Bronchial epithelial cell (primary cell): ENCODE measurements around the gene PPM1N. TPM values are rescaled to one million over a fixed set of nuclear protein-coding genes. Genes with fewer than 3 reads are reported as not detected.

ENCODE experiments used
- DNase-seq: peaks from one replicate; pipeline ENCODE4 v3.0.0-alpha.2; 2010; ENCODE audit warnings: low read depth
- FAIRE-seq: peaks from 2 replicates; lab custom pipeline; 2011; peaks lifted over from hg19 to GRCh38; lab: Jason Lieb, UNC
- H3K27me3 ChIP-seq: 2 replicates; pipeline ENCODE4 v1.5.1; 2011; ENCODE audit warnings: low read length; ENCODE audit not compliant: control insufficient read depth, insufficient read depth
- H3K36me3 ChIP-seq: 2 replicates; pipeline ENCODE4 v1.5.1; 2011; ENCODE audit warnings: low read length; ENCODE audit not compliant: control insufficient read depth, insufficient read depth
- H3K4me3 ChIP-seq: 2 replicates; pipeline ENCODE4 v1.5.1; 2011; ENCODE audit warnings: mild to moderate bottlenecking, low read depth, low read length, control low read depth
- CTCF ChIP-seq: IDR thresholded peaks from 2 replicates; pipeline ENCODE4 v1.5.1; 2011; ENCODE audit warnings: mild to moderate bottlenecking, moderate library complexity, low read length, control low read depth, inconsistent platforms; ENCODE audit not compliant: insufficient read depth, severe bottlenecking
- total RNA-seq: library from RNA; depleted of rRNA; stranded (reverse); fragments of >200 nt; gene quantifications from 2 replicates; pipeline ENCODE4 v1.2.1, GENCODE V29; 2014

The PPM1N gene
- total RNA-seq, 1 donor from 2014 or later, result 1.6 TPM

GRCh38 chr19:45463241-45463640 is 35.0 kb upstream of the PPM1N start:
- Histone ChIP-seq H3K36me3 (no peaks in the 10 kb centered on the region), H3K4me3 (no peak overlapping the region), H3K27me3 (no peaks in the 10 kb centered on the region)
- TF ChIP-seq CTCF, result no peak
- FAIRE-seq (no peak), DNase-seq (no peak)

GRCh38 chr19:45464274-45464673 is 34.0 kb upstream of the PPM1N start:
- H3K36me3 ChIP-seq, result no peaks in the 10 kb centered on the region
- FAIRE-seq (no peak), DNase-seq (no peak)
- H3K4me3 ChIP-seq, result no peak overlapping the region
- no peak for TF ChIP-seq CTCF
- no peaks in the 10 kb centered on the region for H3K27me3 ChIP-seq

GRCh38 chr19:45464852-45465441 is 33.3 kb upstream of the PPM1N start:
- Histone ChIP-seq H3K36me3 (no peaks in the 10 kb centered on the region), H3K27me3 (no peaks in the 10 kb centered on the region), H3K4me3 (no peak overlapping the region)
- no peak for DNase-seq
- no peak for FAIRE-seq
- no peak for TF ChIP-seq CTCF

GRCh38 chr19:45467115-45467455 is 31.2 kb upstream of the PPM1N start:
- no peak for FAIRE-seq
- peak overlapping the region; percentile 92 for H3K4me3 ChIP-seq
- no peak for DNase-seq
- H3K27me3 ChIP-seq, result no peaks in the 10 kb centered on the region
- H3K36me3 ChIP-seq, result no peaks in the 10 kb centered on the region
- TF ChIP-seq CTCF, result no peak

- Histone ChIP-seq H3K36me3 (peaks cover under 1% of the 10 kb centered on the region), H3K27me3 (no peaks in the 10 kb centered on the region), H3K4me3 (peak within 1 kb of the TSS; percentile 92)
- no peak for TF ChIP-seq CTCF
- DNase-seq, result peak; percentile 77
- no peak for FAIRE-seq
Measured at GRCh38 chr19:45467456-45468158, 30.6 kb upstream of the PPM1N start, which contains the start of gene FOSB. Gene FOSB (plus strand): TSS chr19:45467996. CDS start chr19:45468587, 591 bp downstream.
